H1 (cell line): ENCODE data around the gene MORN4.

Experiments
- EP300 ChIP-seq, 2 experiments: IDR thresholded peaks; 1 replicate in 1 of 2; 2 replicates in 1 of 2; pipeline ENCODE4 v1.6.1; 2011 to 2012; ENCODE audit warnings: low read depth in 2 of 2, low read length in 2 of 2, mild to moderate bottlenecking in 2 of 2, borderline replicate concordance in 1 of 2, inconsistent platforms in 1 of 2, moderate library complexity in 1 of 2
- SP1 ChIP-seq: IDR thresholded peaks from 2 replicates; pipeline ENCODE4 v1.6.1; 2011; ENCODE audit warnings: low read depth, low read length
- TF ChIP-seq, protein P1 (sequence below), 3 experiments: IDR thresholded peaks; 1 replicate in 2 of 3; 2 replicates in 1 of 3; pipeline versions ENCODE4 v1.5.1 to v1.6.1; 2011; ENCODE audit warnings: low read length in 3 of 3, mild to moderate bottlenecking in 3 of 3, inconsistent platforms in 2 of 3, low read depth in 1 of 3, moderate library complexity in 1 of 3; ENCODE audit not compliant: insufficient read depth in 1 of 3; ENCODE audit errors: control extremely low read depth in 1 of 3

DNA sequence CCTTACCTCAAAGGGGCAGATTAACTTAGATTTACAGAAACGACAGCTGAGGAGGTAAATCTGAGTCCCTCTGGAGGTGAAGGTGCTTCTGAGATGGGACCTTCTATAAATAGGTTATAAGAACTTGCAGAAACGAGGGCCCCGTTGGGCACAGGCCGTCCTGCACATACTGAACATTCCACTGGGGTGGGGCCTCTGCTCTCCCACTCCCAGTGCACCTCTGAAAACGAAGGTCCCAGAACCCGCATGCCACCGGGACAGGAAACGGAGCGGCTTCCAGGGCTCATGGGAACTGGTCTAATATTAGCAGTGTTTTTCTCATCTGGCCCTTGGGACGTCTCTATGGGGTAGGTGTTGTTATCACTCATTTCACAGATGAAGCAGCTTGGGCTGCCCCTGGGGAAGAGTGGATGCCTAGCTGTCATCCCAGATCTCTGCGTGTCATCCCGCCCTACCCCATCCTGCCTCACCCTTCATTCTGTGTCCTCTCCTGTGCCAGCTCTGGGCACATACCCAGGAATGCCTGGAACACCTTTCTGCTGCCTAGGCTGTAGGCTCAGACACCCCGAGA, 24.2 kb downstream of the MORN4 start:
- TF ChIP-seq, protein P1, sequence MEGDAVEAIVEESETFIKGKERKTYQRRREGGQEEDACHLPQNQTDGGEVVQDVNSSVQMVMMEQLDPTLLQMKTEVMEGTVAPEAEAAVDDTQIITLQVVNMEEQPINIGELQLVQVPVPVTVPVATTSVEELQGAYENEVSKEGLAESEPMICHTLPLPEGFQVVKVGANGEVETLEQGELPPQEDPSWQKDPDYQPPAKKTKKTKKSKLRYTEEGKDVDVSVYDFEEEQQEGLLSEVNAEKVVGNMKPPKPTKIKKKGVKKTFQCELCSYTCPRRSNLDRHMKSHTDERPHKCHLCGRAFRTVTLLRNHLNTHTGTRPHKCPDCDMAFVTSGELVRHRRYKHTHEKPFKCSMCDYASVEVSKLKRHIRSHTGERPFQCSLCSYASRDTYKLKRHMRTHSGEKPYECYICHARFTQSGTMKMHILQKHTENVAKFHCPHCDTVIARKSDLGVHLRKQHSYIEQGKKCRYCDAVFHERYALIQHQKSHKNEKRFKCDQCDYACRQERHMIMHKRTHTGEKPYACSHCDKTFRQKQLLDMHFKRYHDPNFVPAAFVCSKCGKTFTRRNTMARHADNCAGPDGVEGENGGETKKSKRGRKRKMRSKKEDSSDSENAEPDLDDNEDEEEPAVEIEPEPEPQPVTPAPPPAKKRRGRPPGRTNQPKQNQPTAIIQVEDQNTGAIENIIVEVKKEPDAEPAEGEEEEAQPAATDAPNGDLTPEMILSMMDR (IDR thresholded peaks at IDR 0.05; ENCODE audit: control extremely low read depth in 1 of 3, insufficient read depth in 1 of 3, low read depth in 1 of 3, low read length in 3 of 3), result no peak
- TF ChIP-seq EP300 (IDR thresholded peaks at IDR 0.05; ENCODE audit: borderline replicate concordance in 1 of 2, low read depth in 2 of 2, low read length in 2 of 2), result no peak
- TF ChIP-seq SP1, result no peak
